Breast epithelium (tissue), 4 donors: Measurements from ENCODE around the gene KHNYN. TPM values are rescaled to one million over a fixed set of nuclear protein-coding genes. Genes with fewer than 3 reads are reported as not detected.

Experiments
- DNase-seq, 2 donors: peaks; one replicate each; pipeline ENCODE4 v3.0.0-alpha.2; 2019; ENCODE audit warnings: low spot score in 2 of 2
- H3K27ac ChIP-seq, 2 donors: fragments of 200-600 bp; sonication (generic) in 1 of 2; one replicate each; pipeline ENCODE4 v1.5.1; 2016 to 2019; ENCODE audit warnings: mild to moderate bottlenecking in 1 of 2
- H3K27me3 ChIP-seq, 2 donors: fragments of 200-600 bp; sonication (generic) in 1 of 2; one replicate each; pipeline versions ENCODE4 v1.5.1 to v1.6.0; 2017 to 2019; ENCODE audit warnings: control low read depth in 1 of 2, mild to moderate bottlenecking in 1 of 2
- H3K36me3 ChIP-seq: fragments of 200-600 bp; one replicate; pipeline ENCODE4 v1.5.1; 2019
- H3K4me1 ChIP-seq, 2 donors: fragments of 200-600 bp; sonication (generic); one replicate each; pipeline ENCODE4 v1.5.1; 2016 to 2019; ENCODE audit warnings: control low read depth in 1 of 2
- H3K4me3 ChIP-seq, 3 donors: fragments of 200-600 bp; sonication (generic); 1 replicate in 2 of 3; 2 replicates in 1 of 3; pipeline ENCODE4 v1.5.1; 2016 to 2019; ENCODE audit warnings: mild to moderate bottlenecking in 3 of 3, moderate library complexity in 2 of 3
- H3K9me3 ChIP-seq, 2 donors: fragments of 200-600 bp; sonication (generic) in 1 of 2; one replicate each; pipeline ENCODE4 v1.5.1; 2016 to 2019; ENCODE audit warnings: control low read depth in 1 of 2
- POLR2A ChIP-seq: fragments of 450-650 bp; IDR thresholded peaks from one replicate; pipeline ENCODE4 v1.6.1; 2016; ENCODE audit warnings: antibody characterized with exemption, mild to moderate bottlenecking, moderate library complexity
- POLR2AphosphoS5 ChIP-seq, 3 donors: sonication (generic); formaldehyde crosslinking; IDR thresholded peaks; one replicate each; pipeline ENCODE4 v1.6.1; 2017; ENCODE audit warnings: antibody characterized with exemption in 3 of 3
- intact Hi-C: fragments of 100-400 bp; cut with DNase I; formaldehyde crosslinking; loops from one replicate; pipeline ENCODE4 v1.15.1; 2023; ENCODE audit warnings: low total_unique reads
- total RNA-seq, 3 donors: library from RNA; depleted of rRNA; stranded (reverse); fragments of >200 nt; gene quantifications; one replicate each; pipeline ENCODE4 v1.1.0, GENCODE V29; 2016
- TF ChIP-seq, protein P1 (sequence below), 3 donors: fragments of 450-650 bp; IDR thresholded peaks; one replicate each; pipeline ENCODE4 v1.5.1; 2016 to 2017; ENCODE audit warnings: antibody characterized with exemption in 3 of 3, mild to moderate bottlenecking in 3 of 3, moderate library complexity in 3 of 3

KHNYN gene
- 10 to 100 TPM; 48.5 to 68.1 (median 63.9) TPM for total RNA-seq

- intact Hi-C loops: loop anchor here (2.0 kb wide), 2 partner anchors 61 to 93 kb away; partner anchors contain the start of gene NFATC4
- DNase-seq: peak; percentile 89 to 91
- Histone ChIP-seq H3K27ac (peak within 1 kb of the TSS; percentile 96 to 100), H3K9me3 (no peaks in the 10 kb centered on the region), H3K4me3 (peak within 1 kb of the TSS; percentile 65 to 94 (median 91)), H3K27me3 (no peaks in the 10 kb centered on the region), H3K4me1 (peaks cover 6 to 14% of the 10 kb centered on the region in 2 donors), H3K36me3 (no peaks in the 10 kb centered on the region)
- TF ChIP-seq, protein P1, sequence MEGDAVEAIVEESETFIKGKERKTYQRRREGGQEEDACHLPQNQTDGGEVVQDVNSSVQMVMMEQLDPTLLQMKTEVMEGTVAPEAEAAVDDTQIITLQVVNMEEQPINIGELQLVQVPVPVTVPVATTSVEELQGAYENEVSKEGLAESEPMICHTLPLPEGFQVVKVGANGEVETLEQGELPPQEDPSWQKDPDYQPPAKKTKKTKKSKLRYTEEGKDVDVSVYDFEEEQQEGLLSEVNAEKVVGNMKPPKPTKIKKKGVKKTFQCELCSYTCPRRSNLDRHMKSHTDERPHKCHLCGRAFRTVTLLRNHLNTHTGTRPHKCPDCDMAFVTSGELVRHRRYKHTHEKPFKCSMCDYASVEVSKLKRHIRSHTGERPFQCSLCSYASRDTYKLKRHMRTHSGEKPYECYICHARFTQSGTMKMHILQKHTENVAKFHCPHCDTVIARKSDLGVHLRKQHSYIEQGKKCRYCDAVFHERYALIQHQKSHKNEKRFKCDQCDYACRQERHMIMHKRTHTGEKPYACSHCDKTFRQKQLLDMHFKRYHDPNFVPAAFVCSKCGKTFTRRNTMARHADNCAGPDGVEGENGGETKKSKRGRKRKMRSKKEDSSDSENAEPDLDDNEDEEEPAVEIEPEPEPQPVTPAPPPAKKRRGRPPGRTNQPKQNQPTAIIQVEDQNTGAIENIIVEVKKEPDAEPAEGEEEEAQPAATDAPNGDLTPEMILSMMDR (IDR thresholded peaks at IDR 0.05): peak in 1 of 3 donors; percentile 11
- TF ChIP-seq POLR2A (peak; percentile 98), POLR2AphosphoS5 (IDR thresholded peaks at IDR 0.05) (peak; percentile 96 to 99 (median 97))
Measured at GRCh38 chr14:24429395-24430142, at the start of gene KHNYN, which contains the start of gene CBLN3. KHNYN (plus strand) TSS chr14:24429954; CDS start chr14:24430731, 777 bp downstream. CBLN3 (minus strand) TSS chr14:24429668; CDS start chr14:24429054, 614 bp downstream.

DNA sequence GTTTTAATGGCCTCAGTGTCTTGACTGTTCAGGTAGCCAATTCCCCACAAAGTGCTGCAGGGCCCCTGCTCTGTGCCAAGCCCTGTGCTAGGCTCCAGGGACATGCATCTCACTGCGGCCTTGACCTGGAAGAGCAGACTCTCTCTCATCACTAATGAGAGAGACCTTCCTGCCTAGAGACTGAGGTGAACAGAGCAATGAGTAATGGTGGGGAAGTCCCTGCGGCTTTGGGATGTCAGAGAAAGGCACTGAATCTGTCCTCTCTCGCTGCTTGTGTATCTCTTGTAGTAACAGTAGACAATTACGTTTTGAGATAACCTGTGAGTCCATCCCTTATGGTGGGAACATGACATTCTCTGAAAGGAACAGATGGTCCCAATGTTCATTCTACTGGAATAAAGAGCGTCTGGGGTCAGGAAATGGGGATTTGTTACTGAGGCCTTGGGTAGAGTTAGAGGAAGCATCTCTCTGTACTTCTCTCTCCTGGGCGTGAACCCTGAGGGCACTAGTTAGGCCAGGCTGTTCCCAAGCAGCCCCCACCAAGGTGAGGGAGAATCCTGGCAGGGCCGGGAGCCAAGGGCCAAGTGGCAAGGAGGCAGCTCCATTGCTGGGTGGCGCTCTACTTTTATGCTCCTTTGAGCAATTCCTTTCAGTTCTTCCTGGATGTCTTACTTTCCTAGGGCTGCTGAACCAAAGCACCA, 48.2 kb upstream of the KHNYN start:
- H3K27ac ChIP-seq: peak overlapping the region in 1 of 2 donors; percentile 3
- H3K27me3 ChIP-seq: no peaks in the 10 kb centered on the region
- no peak for DNase-seq
- intact Hi-C loops: no loop called here
- H3K4me3 ChIP-seq: no peak overlapping the region
- TF ChIP-seq, protein P1 (IDR thresholded peaks at IDR 0.05): no peak
- H3K4me1 ChIP-seq: no peaks in the 10 kb centered on the region
- no peaks in the 10 kb centered on the region for H3K9me3 ChIP-seq
- H3K36me3 ChIP-seq: no peaks in the 10 kb centered on the region

DNA sequence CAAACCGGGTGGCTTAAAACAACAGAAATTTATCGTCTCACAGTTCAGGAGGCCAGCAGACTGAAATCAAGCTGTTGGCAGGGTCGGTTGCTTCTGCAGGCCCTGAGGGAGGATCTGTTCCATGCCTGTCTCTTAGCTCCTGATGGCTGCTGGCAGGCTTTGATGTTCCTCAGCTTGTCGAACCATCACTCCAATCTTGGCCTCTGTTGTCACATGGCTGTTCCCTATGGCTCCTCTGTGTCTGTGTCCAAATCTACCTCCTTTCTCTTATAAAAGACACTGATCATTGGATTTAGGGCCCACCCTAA, 47.7 kb upstream of the KHNYN start:
- no peak overlapping the region for H3K4me3 ChIP-seq
- no peaks in the 10 kb centered on the region for H3K9me3 ChIP-seq
- intact Hi-C loops: no loop called here
- TF ChIP-seq, protein P1 (IDR thresholded peaks at IDR 0.05): no peak
- no peak for TF ChIP-seq POLR2AphosphoS5 (IDR thresholded peaks at IDR 0.05)
- no peak for TF ChIP-seq POLR2A
- H3K36me3 ChIP-seq: no peaks in the 10 kb centered on the region
- no peaks in the 10 kb centered on the region for H3K4me1 ChIP-seq
- H3K27me3 ChIP-seq: no peaks in the 10 kb centered on the region
- H3K27ac ChIP-seq: peak overlapping the region in 1 of 2 donors; percentile 3
- no peak for DNase-seq

GRCh38 chr14:24384169-24384568, 45.6 kb upstream of the KHNYN start:
- Histone ChIP-seq H3K4me3 (no peak overlapping the region), H3K36me3 (no peaks in the 10 kb centered on the region), H3K27ac (no peak overlapping the region), H3K4me1 (no peaks in the 10 kb centered on the region), H3K9me3 (no peaks in the 10 kb centered on the region), H3K27me3 (no peaks in the 10 kb centered on the region)
- intact Hi-C loops: no loop called here
- no peak for DNase-seq
- TF ChIP-seq POLR2A: no peak

GRCh38 chr14:24385524-24385923, 44.2 kb upstream of the KHNYN start:
- Histone ChIP-seq H3K27me3 (no peaks in the 10 kb centered on the region), H3K4me3 (no peak overlapping the region), H3K27ac (no peak overlapping the region), H3K36me3 (no peaks in the 10 kb centered on the region), H3K4me1 (no peaks in the 10 kb centered on the region), H3K9me3 (no peaks in the 10 kb centered on the region)
- intact Hi-C loops: no loop called here
- no peak for DNase-seq
- no peak for TF ChIP-seq POLR2A
- TF ChIP-seq POLR2AphosphoS5 (IDR thresholded peaks at IDR 0.05): no peak
- TF ChIP-seq, protein P1 (IDR thresholded peaks at IDR 0.05): no peak
